ENCODE measurements around the gene CST8.

The CST8 gene

GRCh38 chr20:23507346-23507745 is 16.4 kb downstream of the CST8 start:
- no peak for DNase-seq (ENCODE audit: low read depth)
- H3K4me3 ChIP-seq (ENCODE audit: low read depth, low read length), result no peak overlapping the region

GRCh38 chr20:23508449-23509229 is 17.7 kb downstream of the CST8 start:
- TF ChIP-seq CTCF (IDR thresholded peaks at IDR 0.05; ENCODE audit: low read depth, low read length) (no peak), MAX (IDR thresholded peaks at IDR 0.05; ENCODE audit: low read depth, low read length) (no peak), POLR2A (IDR thresholded peaks at IDR 0.05; ENCODE audit: extremely low read depth, insufficient read length) (no peak), MYC (IDR thresholded peaks at IDR 0.05; ENCODE audit: low read depth, low read length) (no peak)
- no peak overlapping the region for H3K4me3 ChIP-seq (ENCODE audit: low read depth, low read length)
- no peak for DNase-seq (ENCODE audit: low read depth)

More at GRCh38 chr20:23507346-23507745, 16.4 kb downstream of the CST8 start:
- TF ChIP-seq MAX (IDR thresholded peaks at IDR 0.05; ENCODE audit: low read depth, low read length) (no peak), CTCF (IDR thresholded peaks at IDR 0.05; ENCODE audit: low read depth, low read length) (no peak), MYC (IDR thresholded peaks at IDR 0.05; ENCODE audit: low read depth, low read length) (no peak), POLR2A (IDR thresholded peaks at IDR 0.05; ENCODE audit: extremely low read depth, insufficient read length) (no peak)

GRCh38 chr20:23509247-23509913 is 18.5 kb downstream of the CST8 start:
- no peak for DNase-seq (ENCODE audit: low read depth)
- no peak overlapping the region for H3K4me3 ChIP-seq (ENCODE audit: low read depth, low read length)
- TF ChIP-seq CTCF (IDR thresholded peaks at IDR 0.05; ENCODE audit: low read depth, low read length) (no peak), MYC (IDR thresholded peaks at IDR 0.05; ENCODE audit: low read depth, low read length) (no peak), MAX (IDR thresholded peaks at IDR 0.05; ENCODE audit: low read depth, low read length) (no peak), POLR2A (IDR thresholded peaks at IDR 0.05; ENCODE audit: extremely low read depth, insufficient read length) (no peak)

GRCh38 chr20:23510000-23510590 is 19.2 kb downstream of the CST8 start:
- no peak overlapping the region for H3K4me3 ChIP-seq (ENCODE audit: low read depth, low read length)
- DNase-seq (ENCODE audit: low read depth), result no peak
- no peak for TF ChIP-seq POLR2A (IDR thresholded peaks at IDR 0.05; ENCODE audit: extremely low read depth, insufficient read length)

GRCh38 chr20:23513164-23513563 is 22.2 kb downstream of the CST8 start:
- H3K4me3 ChIP-seq (ENCODE audit: low read depth, low read length), result no peak overlapping the region
- TF ChIP-seq POLR2A (IDR thresholded peaks at IDR 0.05; ENCODE audit: extremely low read depth, insufficient read length) (no peak), MYC (IDR thresholded peaks at IDR 0.05; ENCODE audit: low read depth, low read length) (no peak), CTCF (IDR thresholded peaks at IDR 0.05; ENCODE audit: low read depth, low read length) (no peak)
- no peak for DNase-seq (ENCODE audit: low read depth)

- TF ChIP-seq MAX (IDR thresholded peaks at IDR 0.05; ENCODE audit: low read depth, low read length) (no peak), POLR2A (IDR thresholded peaks at IDR 0.05; ENCODE audit: extremely low read depth, insufficient read length) (no peak), CTCF (IDR thresholded peaks at IDR 0.05; ENCODE audit: low read depth, low read length) (no peak), MYC (IDR thresholded peaks at IDR 0.05; ENCODE audit: low read depth, low read length) (no peak)
- no peak for DNase-seq (ENCODE audit: low read depth)
- H3K4me3 ChIP-seq (ENCODE audit: low read depth, low read length), result no peak overlapping the region
Measured at GRCh38 chr20:23514848-23515247, 23.9 kb downstream of the CST8 start.

Data from NB4 (cell line).